ENCODE measurements around the gene SMC3. TPM values are rescaled to one million over a fixed set of nuclear protein-coding genes. Genes with fewer than 3 reads are reported as not detected.
"Not testable (repeated sequence)": the region's sequence is repeated elsewhere in the genome, so short reads cannot be mapped to it uniquely, and the experiment has no call there.

Gene SMC3
- total RNA-seq, 1 experiment from 2014 or later: 18.4 TPM

GRCh38 chr10:110530131-110530831 lies 37.2 kb upstream of the SMC3 start:
- ATAC-seq (peak; percentile 54), DNase-seq (peak; percentile 61)
- Histone ChIP-seq H3K9me3 (ENCODE audit: low read length) (no peaks in the 10 kb centered on the region), H3K4me3 (ENCODE audit: low read length) (peak overlapping the region; percentile 52; the same call in 1 of the 2 replicates), H3K4me1 (ENCODE audit: insufficient read depth, low read length) (peaks cover 38% of the 10 kb centered on the region), H3K4me2 (ENCODE audit: low read length) (peak overlapping the region; percentile 69), H3K36me3 (ENCODE audit: low read depth, low read length) (no peaks in the 10 kb centered on the region), H4K20me1 (ENCODE audit: low read length) (no peaks in the 10 kb centered on the region), H3F3A (ENCODE audit: low read length, unreplicated experiment) (no peaks in the 10 kb centered on the region), H3K27ac (ENCODE audit: low read length) (peak overlapping the region; percentile 53), H3K9ac (ENCODE audit: low read length) (peak overlapping the region; percentile 37), H2AFZ (ENCODE audit: low read length) (peak overlapping the region; percentile 72; the same call in 1 of the 2 replicates), H3K9me2 (replicated peaks; ENCODE audit: low read length) (no peaks in the 10 kb centered on the region), H3K27me3 (ENCODE audit: low read length) (no peaks in the 10 kb centered on the region), H3K79me2 (ENCODE audit: low read length) (no peaks in the 10 kb centered on the region)
- no peak for TF ChIP-seq CTCF (conservative IDR thresholded peaks at IDR 0.05; ENCODE audit: low read depth, low read length)
- no peak for TF ChIP-seq EZH2 (IDR thresholded peaks at IDR 0.05; ENCODE audit: low read length, unreplicated experiment)
- no peak for TF ChIP-seq EZH2phosphoT487 (IDR thresholded peaks at IDR 0.05; ENCODE audit: borderline replicate concordance, low read length)
- intact Hi-C loops (cut with micrococcal nuclease): no loop called here
- no TSS peak for BruUV-seq (replicated peaks)
- ChIA-PET CTCF (no interaction called here), POLR2A (ENCODE audit: unreplicated experiment) (no interaction called here)

GRCh38 chr10:110531687-110532086 lies 35.8 kb upstream of the SMC3 start:
- no peak overlapping the region for H3K9ac ChIP-seq (ENCODE audit: low read length)
- no peak overlapping the region for H2AFZ ChIP-seq (ENCODE audit: low read length)
- H3K9me2 ChIP-seq (replicated peaks; ENCODE audit: low read length): no peaks in the 10 kb centered on the region
- no peaks in the 10 kb centered on the region for H3K9me3 ChIP-seq (ENCODE audit: low read length)
- H3K4me2 ChIP-seq (ENCODE audit: low read length): no peak overlapping the region
- H3K36me3 ChIP-seq (ENCODE audit: low read depth, low read length): no peaks in the 10 kb centered on the region
- no peaks in the 10 kb centered on the region for H3F3A ChIP-seq (ENCODE audit: low read length, unreplicated experiment)
- POLR2A ChIA-PET (ENCODE audit: unreplicated experiment): no interaction called here
- no peaks in the 10 kb centered on the region for H3K79me2 ChIP-seq (ENCODE audit: low read length)
- BruUV-seq (replicated peaks): no TSS peak
- no peak overlapping the region for H3K27ac ChIP-seq (ENCODE audit: low read length)
- CTCF ChIA-PET: no interaction called here
- H3K4me1 ChIP-seq (ENCODE audit: insufficient read depth, low read length): peaks cover 40% of the 10 kb centered on the region
- TF ChIP-seq EZH2 (IDR thresholded peaks at IDR 0.05; ENCODE audit: low read length, unreplicated experiment) (no peak), EZH2phosphoT487 (IDR thresholded peaks at IDR 0.05; ENCODE audit: borderline replicate concordance, low read length) (no peak), CTCF (conservative IDR thresholded peaks at IDR 0.05; ENCODE audit: low read depth, low read length) (no peak)
- ATAC-seq (no peak), DNase-seq (no peak)
- intact Hi-C loops (cut with micrococcal nuclease): no loop called here
- no peaks in the 10 kb centered on the region for H3K27me3 ChIP-seq (ENCODE audit: low read length)
- H4K20me1 ChIP-seq (ENCODE audit: low read length): no peaks in the 10 kb centered on the region
- no peak overlapping the region for H3K4me3 ChIP-seq (ENCODE audit: low read length)

GRCh38 chr10:110532628-110533027 lies 34.9 kb upstream of the SMC3 start:
- POLR2A ChIA-PET (ENCODE audit: unreplicated experiment); ATAC-seq: not testable (repeated sequence)

More at GRCh38 chr10:110532628-110533027, 34.9 kb upstream of the SMC3 start:
- H3F3A ChIP-seq (ENCODE audit: low read length, unreplicated experiment); H3K9ac ChIP-seq (ENCODE audit: low read length); H3K27ac ChIP-seq (ENCODE audit: low read length); DNase-seq; H3K27me3 ChIP-seq (ENCODE audit: low read length); H3K4me2 ChIP-seq (ENCODE audit: low read length); H3K36me3 ChIP-seq (ENCODE audit: low read depth, low read length); H3K79me2 ChIP-seq (ENCODE audit: low read length); H3K4me3 ChIP-seq (ENCODE audit: low read length); intact Hi-C loops (cut with micrococcal nuclease); CTCF ChIA-PET; H4K20me1 ChIP-seq (ENCODE audit: low read length); H3K9me2 ChIP-seq (replicated peaks; ENCODE audit: low read length); H3K9me3 ChIP-seq (ENCODE audit: low read length); BruUV-seq (replicated peaks); H2AFZ ChIP-seq (ENCODE audit: low read length): not testable (repeated sequence)
- peaks cover 44% of the 10 kb centered on the region for H3K4me1 ChIP-seq (ENCODE audit: insufficient read depth, low read length)
